Measurements from ENCODE around the gene EIF5A. TPM values are rescaled to one million over a fixed set of nuclear protein-coding genes. Genes with fewer than 3 reads are reported as not detected.

EIF5A gene
- 861 and 1,090 TPM in 2 replicates for total RNA-seq (2014; rRNA removed; shearing (Covaris generic))

GRCh38 chr17:7306911-7307685, at the start of gene EIF5A:
TSS of gene EIF5A (plus strand) at chr17:7307628. CDS start at chr17:7309636, 2,008 bp downstream.
- DNase-seq (ENCODE audit: low read depth) = peak; percentile 100

DNA sequence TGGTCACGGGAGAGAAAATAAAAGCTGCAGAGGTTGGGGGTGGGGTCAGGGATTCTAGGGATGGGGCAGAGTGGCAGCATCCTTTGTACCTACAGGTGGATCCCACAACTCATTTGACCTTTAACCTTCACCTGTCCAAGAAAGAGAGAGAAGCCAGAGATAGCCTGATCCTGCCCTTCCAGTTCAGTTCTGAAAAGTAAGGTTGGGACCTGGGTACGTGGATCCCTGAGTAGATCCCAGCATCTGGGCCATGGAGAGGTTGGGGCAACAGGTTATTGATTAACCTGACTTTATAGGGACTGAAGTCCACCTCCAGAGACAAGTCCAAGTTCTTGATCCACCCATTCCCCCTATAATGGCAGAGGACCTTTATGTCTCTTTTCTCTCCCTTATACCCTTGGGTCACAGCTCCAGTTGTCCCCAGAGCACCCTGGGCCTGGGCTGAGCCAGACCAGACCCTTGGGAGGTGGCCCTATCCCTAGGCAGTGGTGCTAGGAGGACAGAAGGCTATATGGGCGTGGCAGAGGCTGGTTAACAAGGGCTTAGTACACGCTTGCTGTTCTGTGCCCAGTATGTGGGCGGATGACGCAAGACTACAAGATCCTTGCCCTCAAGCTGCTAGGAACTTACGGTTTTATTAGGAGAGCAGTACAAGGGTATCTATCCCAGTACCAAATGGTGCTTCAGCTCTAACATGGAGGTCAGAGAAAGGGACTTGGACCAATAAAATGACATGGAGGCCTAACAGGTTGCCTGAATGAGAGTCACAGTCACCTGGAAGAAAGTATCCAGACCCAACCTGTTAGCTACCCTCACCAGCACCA, 48.5 kb upstream of the EIF5A start:
- DNase-seq (ENCODE audit: low read depth) = peak; percentile 48

GRCh38 chr17:7259555-7259889, 47.9 kb upstream of the EIF5A start:
- DNase-seq (ENCODE audit: low read depth) = no peak

DNA sequence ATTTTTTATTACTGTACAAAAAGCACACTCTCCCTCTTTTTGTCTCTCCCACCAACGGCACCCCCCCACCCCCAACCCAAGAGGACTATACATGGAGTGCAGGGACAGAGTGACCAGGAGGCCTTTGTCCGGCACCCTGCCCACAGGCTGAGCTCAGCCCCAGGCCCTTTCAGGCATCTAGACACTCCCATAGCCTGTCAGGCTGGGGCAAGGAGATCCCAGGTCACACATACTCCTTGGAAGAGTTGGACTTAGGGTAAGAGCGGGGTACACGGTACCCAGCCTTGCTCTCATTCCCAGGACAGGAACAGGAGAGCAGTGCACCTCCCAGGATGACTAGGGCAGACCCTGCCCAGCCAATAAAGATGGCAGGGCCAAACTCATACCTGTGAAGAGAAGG, 47.3 kb upstream of the EIF5A start:
- no peak for DNase-seq (ENCODE audit: low read depth)

GRCh38 chr17:7260651-7261378, 46.6 kb upstream of the EIF5A start:
- peak; percentile 42 for DNase-seq (ENCODE audit: low read depth)

DNA sequence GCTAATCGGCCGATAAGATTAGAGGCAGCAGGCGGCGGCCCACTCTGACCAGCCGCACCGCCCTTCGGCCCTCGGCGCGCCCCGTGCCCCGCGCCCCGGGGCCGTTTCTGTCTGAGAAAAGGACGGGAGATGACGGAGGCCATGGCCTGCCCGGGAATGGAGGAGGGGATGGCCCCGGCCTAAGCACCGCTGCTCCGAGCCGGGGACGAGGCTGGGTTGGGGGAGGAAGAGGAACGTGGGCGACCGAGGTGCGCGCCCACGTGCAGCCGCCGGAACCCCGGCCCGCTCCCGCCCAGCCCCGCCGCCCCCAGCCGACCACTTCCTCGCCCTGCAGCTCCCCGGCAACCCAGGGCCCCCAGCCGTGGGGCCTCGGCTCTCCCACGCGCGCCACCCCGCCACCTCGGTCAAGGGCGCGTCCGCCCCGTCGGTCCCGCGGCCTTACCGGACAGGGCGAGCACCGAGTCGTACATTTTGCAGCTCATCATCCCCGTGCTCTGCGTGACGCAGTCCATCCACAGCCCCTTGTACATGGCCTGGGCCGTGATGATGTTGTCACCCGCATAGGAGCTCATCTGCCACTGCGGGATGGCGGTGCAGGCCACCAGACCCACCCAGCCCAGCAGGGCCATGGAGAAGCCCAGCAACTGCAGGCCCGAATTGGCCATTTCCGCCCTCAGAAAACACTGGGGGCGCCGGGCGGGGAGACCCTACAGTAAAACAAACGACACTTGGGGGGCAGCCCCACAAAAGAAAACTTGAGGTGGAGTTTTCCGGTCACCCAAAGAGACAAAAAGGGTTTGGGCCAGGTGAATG, 45.8 kb upstream of the EIF5A start:
- no peak for DNase-seq (ENCODE audit: low read depth)

GRCh38 chr17:7262192-7262934, 45.1 kb upstream of the EIF5A start, which contains the start of gene CLDN7:
TSS of gene CLDN7 (minus strand) at chr17:7262478. CDS start at chr17:7262043, 435 bp downstream.
- no peak for DNase-seq (ENCODE audit: low read depth)

DNA sequence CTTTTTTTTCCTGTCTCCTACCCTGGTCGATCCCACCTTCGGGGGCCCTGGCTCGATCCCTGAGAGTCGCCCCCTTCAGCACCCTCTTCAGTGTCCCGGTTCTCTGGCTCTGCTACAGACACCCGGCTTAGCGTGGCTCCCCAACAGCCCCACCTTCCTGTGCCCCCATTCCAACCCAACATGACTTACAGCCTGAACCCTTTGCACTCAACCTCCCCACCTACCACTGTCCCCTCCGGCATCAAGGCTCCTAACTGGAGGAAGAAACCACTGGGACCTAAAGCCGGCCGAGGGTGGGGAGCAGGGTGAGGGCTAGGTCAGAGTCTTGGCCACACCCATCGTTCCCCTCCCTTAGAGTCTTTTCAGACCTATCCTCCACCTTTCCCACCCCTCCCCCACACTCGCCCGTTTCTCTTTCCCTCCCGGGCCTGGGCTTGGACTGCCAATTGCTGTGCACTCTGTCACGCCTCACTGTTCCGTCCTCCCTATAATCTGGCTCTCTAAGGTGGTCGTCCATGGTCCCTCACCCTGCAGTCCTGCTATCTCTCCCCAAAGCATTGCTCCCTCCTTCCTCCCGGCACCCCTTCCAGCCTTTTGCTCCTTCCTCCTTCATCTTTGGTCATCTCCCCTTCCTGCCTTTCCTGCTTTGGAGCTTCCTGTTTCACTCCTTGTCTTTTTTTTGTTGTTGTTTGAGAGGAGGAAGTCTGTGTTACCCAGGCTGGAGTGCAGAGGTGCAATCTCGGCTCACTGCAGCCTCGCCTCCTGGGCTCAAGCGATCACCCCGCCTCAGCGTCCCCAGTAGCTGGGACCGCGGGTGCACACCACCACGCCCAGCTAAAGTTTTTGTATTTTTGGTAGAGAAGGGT, 44.3 kb upstream of the EIF5A start:
- DNase-seq (ENCODE audit: low read depth) = peak; percentile 35

DNA sequence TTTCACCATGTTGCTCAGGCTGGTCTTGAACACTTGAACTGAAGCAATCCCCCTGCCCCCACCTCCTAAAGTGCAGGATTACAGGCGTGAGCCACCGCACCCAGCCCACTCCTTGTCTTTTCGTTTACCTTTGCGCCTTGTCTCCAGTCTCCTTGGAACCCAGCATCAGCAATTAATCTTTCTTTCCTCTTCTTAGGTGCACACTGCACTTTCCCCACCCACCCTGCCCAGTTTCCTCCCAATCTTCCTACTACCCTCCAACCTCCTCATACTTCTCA, 43.7 kb upstream of the EIF5A start:
- no peak for DNase-seq (ENCODE audit: low read depth)

GRCh38 chr17:7266784-7267183, 40.6 kb upstream of the EIF5A start:
- DNase-seq (ENCODE audit: low read depth) = no peak

DNA sequence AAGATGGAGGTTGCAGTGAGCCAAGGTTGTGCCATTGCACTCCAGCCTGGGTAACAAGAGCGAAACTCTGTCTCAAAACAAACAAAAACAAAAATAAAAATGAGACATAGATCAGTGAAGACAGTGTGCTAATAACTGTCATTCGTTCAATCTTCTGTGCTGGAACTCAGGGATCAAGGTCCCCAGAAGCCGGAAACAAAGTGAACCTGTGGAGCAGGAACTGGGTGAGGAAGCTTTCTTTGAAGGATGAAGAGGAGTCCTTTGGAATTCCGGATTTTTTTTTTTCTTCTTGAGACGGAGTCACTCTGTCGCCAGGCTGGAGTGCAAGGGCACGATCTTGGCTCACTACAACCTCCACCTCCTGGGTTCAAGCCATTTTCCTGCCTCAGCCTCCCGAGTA, 28.0 kb upstream of the EIF5A start:
- DNase-seq (ENCODE audit: low read depth) = no peak

DNA sequence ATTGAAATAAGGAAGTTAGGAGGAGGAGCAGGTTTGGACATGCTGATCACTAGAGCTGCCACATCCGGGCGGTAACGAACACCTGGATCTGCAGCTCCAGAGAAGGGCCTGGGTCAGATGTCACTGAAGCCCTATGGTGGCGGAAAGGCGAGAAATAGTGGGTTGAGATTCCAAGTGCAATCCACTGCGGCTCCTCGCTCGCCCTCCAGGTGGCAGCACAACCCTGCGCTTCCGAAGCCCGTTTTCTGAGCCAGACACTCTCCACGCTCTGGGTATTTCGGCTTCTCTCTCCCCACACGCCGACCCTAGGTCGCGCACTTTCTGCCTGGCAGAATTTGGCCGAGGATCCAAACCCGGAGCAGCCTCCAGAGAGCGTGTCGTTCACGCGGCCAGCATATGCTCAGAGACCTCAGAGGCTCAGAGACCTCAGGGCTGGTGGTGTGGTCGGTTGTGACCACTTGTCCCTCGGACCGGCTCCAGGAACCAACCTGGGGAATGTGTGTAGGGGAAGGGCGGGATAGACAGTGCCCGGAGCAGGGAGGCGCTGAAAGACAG, 26.8 kb upstream of the EIF5A start:
- DNase-seq (ENCODE audit: low read depth) = peak; percentile 89

DNA sequence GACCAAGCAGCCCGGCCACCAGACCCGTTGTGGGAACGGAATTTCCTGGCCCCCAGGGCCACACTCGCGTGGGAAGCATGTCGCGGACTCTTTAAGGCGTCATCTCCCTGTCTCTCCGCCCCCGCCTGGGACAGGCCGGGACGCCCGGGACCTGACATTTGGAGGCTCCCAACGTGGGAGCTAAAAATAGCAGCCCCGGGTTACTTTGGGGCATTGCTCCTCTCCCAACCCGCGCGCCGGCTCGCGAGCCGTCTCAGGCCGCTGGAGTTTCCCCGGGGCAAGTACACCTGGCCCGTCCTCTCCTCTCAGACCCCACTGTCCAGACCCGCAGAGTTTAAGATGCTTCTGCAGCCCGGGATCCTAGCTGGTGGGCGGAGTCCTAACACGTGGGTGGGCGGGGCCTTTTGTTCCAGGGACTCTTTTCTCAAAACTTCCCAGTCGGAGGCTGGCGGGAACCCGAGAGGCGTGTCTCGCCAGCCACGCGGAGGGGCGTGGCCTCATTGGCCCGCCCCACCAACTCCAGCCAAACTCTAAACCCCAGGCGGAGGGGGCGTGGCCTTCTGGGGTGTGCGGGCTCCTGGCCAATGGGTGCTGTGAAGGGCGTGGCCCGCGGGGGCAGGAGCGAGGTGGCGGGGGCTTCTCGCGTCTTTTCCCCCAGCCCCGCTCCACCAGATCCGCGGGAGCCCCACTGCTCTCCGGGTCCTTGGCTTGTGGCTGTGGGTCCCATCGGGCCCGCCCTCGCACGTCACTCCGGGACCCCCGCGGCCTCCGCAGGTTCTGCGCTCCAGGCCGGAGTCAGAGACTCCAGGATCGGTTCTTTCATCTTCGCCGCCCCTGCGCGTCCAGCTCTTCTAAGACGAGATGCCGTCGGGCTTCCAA, 26.1 kb upstream of the EIF5A start, which contains the start of gene SLC2A4:
SLC2A4 (plus strand) TSS at position 645 of the 879 bp plus-strand sequence; CDS start at position 862, 217 bp downstream.
- peak; percentile 98 for DNase-seq (ENCODE audit: low read depth)

DNA sequence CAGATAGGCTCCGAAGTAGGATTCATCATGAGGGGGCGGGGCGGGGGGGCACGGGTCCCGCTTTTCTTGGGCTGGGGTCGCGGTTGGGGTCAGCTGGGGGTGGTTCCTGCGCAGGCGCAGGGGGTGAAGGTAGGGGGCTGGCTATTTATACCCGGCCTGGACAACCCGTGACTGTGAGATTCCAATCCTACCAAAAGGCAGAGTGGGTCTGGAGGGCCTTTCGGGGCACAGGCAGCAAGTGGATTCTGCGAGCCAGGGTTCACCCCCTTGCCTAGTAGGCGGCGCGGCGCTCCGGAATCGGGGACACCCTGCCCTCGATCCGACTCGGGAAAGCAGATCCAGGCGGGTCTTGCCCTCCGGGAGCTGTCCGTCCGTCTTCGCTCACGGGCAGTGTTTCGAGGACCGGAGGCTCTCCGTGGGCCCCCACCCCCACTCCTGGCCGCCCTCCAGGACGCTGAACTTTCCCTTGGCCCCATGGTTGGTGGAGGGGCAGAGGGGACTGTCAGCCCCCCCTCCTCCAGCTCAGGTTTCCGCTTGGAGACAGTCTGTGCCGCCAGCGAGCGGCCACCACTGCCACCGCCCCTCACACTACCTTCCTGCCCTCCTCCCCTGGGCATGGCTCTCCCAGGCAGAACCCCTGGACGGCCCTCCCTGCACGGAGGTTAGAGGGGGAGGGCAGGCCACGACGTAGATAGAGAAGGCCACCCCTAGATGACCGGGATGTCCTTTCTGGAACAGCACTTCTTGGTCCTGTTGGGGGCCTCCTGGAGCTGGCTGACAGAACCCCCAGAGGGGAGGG, 25.3 kb upstream of the EIF5A start:
- DNase-seq (ENCODE audit: low read depth) = no peak

DNA sequence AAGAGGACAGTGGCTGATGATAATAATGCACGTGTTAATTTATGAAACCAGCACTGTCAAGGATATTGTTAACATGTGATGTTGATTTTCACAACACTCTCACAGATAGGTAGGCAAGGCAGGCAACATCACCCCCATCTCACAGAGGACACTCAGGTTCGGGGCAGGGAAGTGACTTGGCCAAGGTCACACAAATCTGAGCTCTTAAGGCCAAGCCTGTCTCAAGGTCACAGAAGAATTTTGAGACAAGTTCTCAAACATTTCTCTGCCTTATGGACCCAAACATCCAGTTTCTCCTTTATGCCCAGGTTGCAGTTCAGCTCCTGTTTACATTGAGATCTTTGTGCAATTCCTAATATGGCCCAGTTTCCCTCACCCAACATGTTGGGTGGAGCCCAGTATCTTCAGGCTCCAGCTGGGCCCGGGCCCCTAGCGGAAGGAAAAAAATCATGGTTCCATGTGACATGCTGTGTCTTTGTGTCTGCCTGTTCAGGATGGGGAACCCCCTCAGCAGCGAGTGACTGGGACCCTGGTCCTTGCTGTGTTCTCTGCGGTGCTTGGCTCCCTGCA, 24.6 kb upstream of the EIF5A start:
- no peak for DNase-seq (ENCODE audit: low read depth)

DNA sequence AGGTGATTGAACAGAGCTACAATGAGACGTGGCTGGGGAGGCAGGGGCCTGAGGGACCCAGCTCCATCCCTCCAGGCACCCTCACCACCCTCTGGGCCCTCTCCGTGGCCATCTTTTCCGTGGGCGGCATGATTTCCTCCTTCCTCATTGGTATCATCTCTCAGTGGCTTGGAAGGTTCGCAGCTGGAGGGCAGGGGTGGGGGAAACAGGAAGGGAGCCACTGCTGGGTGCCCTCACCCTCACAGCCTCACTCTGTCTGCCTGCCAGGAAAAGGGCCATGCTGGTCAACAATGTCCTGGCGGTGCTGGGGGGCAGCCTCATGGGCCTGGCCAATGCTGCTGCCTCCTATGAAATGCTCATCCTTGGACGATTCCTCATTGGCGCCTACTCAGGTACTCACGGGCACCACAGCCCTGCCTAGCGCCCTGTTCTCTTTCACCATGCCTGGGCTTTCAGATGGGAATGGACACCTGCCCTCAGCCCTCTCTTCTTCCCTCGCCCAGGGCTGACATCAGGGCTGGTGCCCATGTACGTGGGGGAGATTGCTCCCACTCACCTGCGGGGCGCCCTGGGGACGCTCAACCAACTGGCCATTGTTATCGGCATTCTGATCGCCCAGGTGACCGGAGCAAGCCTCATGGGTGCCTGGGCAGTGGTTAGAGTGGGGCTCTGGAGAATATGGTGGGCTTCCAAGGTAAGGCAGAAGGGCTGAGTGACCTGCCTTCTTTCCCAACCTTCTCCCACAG, 23.8 kb upstream of the EIF5A start:
- no peak for DNase-seq (ENCODE audit: low read depth)

DNA sequence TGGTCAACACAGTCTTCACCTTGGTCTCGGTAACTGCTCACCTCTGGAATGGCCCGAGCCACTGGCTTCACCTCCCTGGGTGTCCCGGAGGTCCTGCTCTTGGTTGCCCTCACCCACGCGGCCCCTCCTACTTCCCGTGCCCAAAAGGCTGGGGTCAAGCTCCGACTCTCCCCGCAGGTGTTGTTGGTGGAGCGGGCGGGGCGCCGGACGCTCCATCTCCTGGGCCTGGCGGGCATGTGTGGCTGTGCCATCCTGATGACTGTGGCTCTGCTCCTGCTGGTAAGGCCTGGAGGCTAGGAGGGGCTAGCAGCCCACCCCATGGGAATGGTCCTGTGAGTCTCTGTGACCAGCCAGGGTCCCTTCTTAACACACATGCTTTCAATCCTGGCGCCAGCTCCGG, 22.5 kb upstream of the EIF5A start:
- no peak for DNase-seq (ENCODE audit: low read depth)
